ENCODE measurements around the gene CCDC32.
A peak's percentile ranks its signal among the peaks of the same experiment; 100 is the strongest.
"Not testable (repeated sequence)": the region's sequence is repeated elsewhere in the genome, so short reads cannot be mapped to it uniquely, and the experiment has no call there.

CCDC32 gene

GRCh38 chr15:40578892-40579291, 14.1 kb upstream of the CCDC32 start:
- Histone ChIP-seq H3K36me3 (peaks cover 7 to 26% (median 18%) of the 10 kb centered on the region in 11 experiments), H3K4me3 (no peak overlapping the region), H4K20me1 (peaks cover 0 to 4% (median 0%) of the 10 kb centered on the region in 11 experiments; a peak in 2 of 22 replicates), H3K9ac (no peak overlapping the region), H3K4me2 (no peak overlapping the region), H3K27ac (no peak overlapping the region), H3K9me3 (replicated peaks in 1 of 11) (peaks cover 0 to 25% (median 20%) of the 10 kb centered on the region in 11 experiments; a peak in 19 of 22 replicates), H3K4me1 (no peaks in the 10 kb centered on the region), H3K27me3 (no peaks in the 10 kb centered on the region)
- no peak for TF ChIP-seq Cebpa-rat (IDR thresholded peaks at IDR 0.05)

GRCh38 chr15:40576914-40577313, 12.1 kb upstream of the CCDC32 start:
- Histone ChIP-seq H3K9me3 (replicated peaks in 1 of 11) (peaks cover 0 to 14% (median 11%) of the 10 kb centered on the region in 11 experiments; a peak in 18 of 22 replicates), H3K36me3 (peaks cover 25 to 46% (median 37%) of the 10 kb centered on the region in 11 experiments)
- not testable (repeated sequence) for H3K4me2 ChIP-seq, H3K4me3 ChIP-seq, H3K27ac ChIP-seq, H3K9ac ChIP-seq, H3K27me3 ChIP-seq, H3K4me1 ChIP-seq, H4K20me1 ChIP-seq

- peaks cover 7 to 22% (median 10%) of the 10 kb centered on the region in 10 experiments for H3K4me1 ChIP-seq
- H3K9me3 ChIP-seq (replicated peaks in 1 of 11) = peaks cover 0 to 9% (median 4%) of the 10 kb centered on the region in 11 experiments; a peak in 7 of 22 replicates
- H3K27ac ChIP-seq = no peak overlapping the region
- no peaks in the 10 kb centered on the region for H3K27me3 ChIP-seq
- H3K4me2 ChIP-seq = no peak overlapping the region
- TF ChIP-seq Cebpa-rat (IDR thresholded peaks at IDR 0.05) = no peak
- H3K9ac ChIP-seq = no peak overlapping the region
- no peak overlapping the region for H3K4me3 ChIP-seq
- peaks cover 32 to 52% (median 44%) of the 10 kb centered on the region in 11 experiments for H3K36me3 ChIP-seq
- H4K20me1 ChIP-seq = peaks cover 0 to 13% (median 5%) of the 10 kb centered on the region in 11 experiments; a peak in 6 of 22 replicates
Observed at GRCh38 chr15:40575113-40575512, 10.3 kb upstream of the CCDC32 start.

- Histone ChIP-seq H3K36me3 (peaks cover 27 to 35% (median 31%) of the 10 kb centered on the region in 11 experiments), H3K4me1 (peaks cover 25 to 53% (median 39%) of the 10 kb centered on the region in 10 experiments), H3K27ac (peak within 1 kb of the TSS; percentile 15 to 85 (median 79); a peak in 20 of 22 replicates), H3K9ac (peak within 1 kb of the TSS; percentile 75 to 89 (median 84)), H3K4me2 (peak within 1 kb of the TSS; percentile 84 to 98 (median 92)), H3K4me3 (peak within 1 kb of the TSS; percentile 82 to 95 (median 90)), H4K20me1 (peaks cover 0 to 19% (median 8%) of the 10 kb centered on the region in 11 experiments; a peak in 6 of 22 replicates), H3K9me3 (replicated peaks in 1 of 11) (no peaks in the 10 kb centered on the region), H3K27me3 (no peaks in the 10 kb centered on the region)
- no peak for TF ChIP-seq Cebpa-rat (IDR thresholded peaks at IDR 0.05)
Observed at GRCh38 chr15:40569129-40569953, 4.5 kb upstream of the CCDC32 start, which contains the start of gene RPUSD2. RPUSD2 (plus strand) TSS chr15:40569299; CDS start chr15:40569338, 39 bp downstream.

GRCh38 chr15:40567111-40567510, 2.3 kb upstream of the CCDC32 start:
- Histone ChIP-seq H3K4me2 (peak overlapping the region in 3 of 11 experiments; percentile 8 to 19 (median 10); a peak in 3 of 22 replicates), H3K4me3 (no peak overlapping the region), H3K36me3 (peaks cover 13 to 22% (median 17%) of the 10 kb centered on the region in 11 experiments), H3K27ac (no peak overlapping the region), H3K27me3 (no peaks in the 10 kb centered on the region), H3K4me1 (peaks cover 47 to 73% (median 59%) of the 10 kb centered on the region in 10 experiments), H3K9me3 (replicated peaks in 1 of 11) (no peaks in the 10 kb centered on the region), H3K9ac (no peak overlapping the region), H4K20me1 (peaks cover 0 to 12% (median 7%) of the 10 kb centered on the region in 11 experiments; a peak in 10 of 22 replicates)
- no peak for TF ChIP-seq Cebpa-rat (IDR thresholded peaks at IDR 0.05)

- peak overlapping the region; percentile 82 to 95 (median 86) for H3K4me3 ChIP-seq
- peak overlapping the region; percentile 66 to 93 (median 85); a peak in 21 of 22 replicates for H3K9ac ChIP-seq
- peak overlapping the region; percentile 1 to 93 (median 60); a peak in 17 of 22 replicates for H3K27ac ChIP-seq
Observed at GRCh38 chr15:40565333-40566238, 744 bp upstream of the CCDC32 start.

GRCh38 chr15:40563426-40563825, 1.4 kb downstream of the CCDC32 start:
- Histone ChIP-seq H3K27ac (no peak overlapping the region), H4K20me1 (peaks cover 0 to 35% (median 0%) of the 10 kb centered on the region in 11 experiments; a peak in 6 of 22 replicates), H3K4me2 (peak overlapping the region in 10 of 11 experiments; percentile 84 to 99 (median 94); a peak in 19 of 22 replicates), H3K27me3 (no peaks in the 10 kb centered on the region), H3K9ac (peak overlapping the region in 2 of 11 experiments; percentile 5 to 93; a peak in 2 of 22 replicates), H3K36me3 (peaks cover 12 to 44% (median 27%) of the 10 kb centered on the region in 11 experiments; a peak in 20 of 22 replicates), H3K9me3 (replicated peaks in 1 of 11) (no peaks in the 10 kb centered on the region), H3K4me1 (peaks cover 26 to 65% (median 47%) of the 10 kb centered on the region in 10 experiments), H3K4me3 (peak overlapping the region in 3 of 10 experiments; percentile 85 to 95 (median 90); a peak in 4 of 20 replicates)
- no peak for TF ChIP-seq Cebpa-rat (IDR thresholded peaks at IDR 0.05)

More at GRCh38 chr15:40565333-40566238, 744 bp upstream of the CCDC32 start:
- no peaks in the 10 kb centered on the region for H3K9me3 ChIP-seq (replicated peaks in 1 of 11)
- H3K27me3 ChIP-seq = no peaks in the 10 kb centered on the region
- peak overlapping the region; percentile 74 to 95 (median 87) for H3K4me2 ChIP-seq
- no peak for TF ChIP-seq Cebpa-rat (IDR thresholded peaks at IDR 0.05)
- peaks cover 0 to 18% (median 7%) of the 10 kb centered on the region in 11 experiments; a peak in 11 of 22 replicates for H4K20me1 ChIP-seq
- H3K36me3 ChIP-seq = peaks cover 12 to 25% (median 21%) of the 10 kb centered on the region in 11 experiments; a peak in 20 of 22 replicates
- H3K4me1 ChIP-seq = peaks cover 37 to 69% (median 57%) of the 10 kb centered on the region in 10 experiments

- TF ChIP-seq Cebpa-rat (IDR thresholded peaks at IDR 0.05) = no peak
- H3K4me2 ChIP-seq = peak overlapping the region in 7 of 11 experiments; percentile 84 to 99 (median 94); a peak in 11 of 22 replicates
- no peaks in the 10 kb centered on the region for H3K9me3 ChIP-seq (replicated peaks in 1 of 11)
- H3K27me3 ChIP-seq = no peaks in the 10 kb centered on the region
- no peak overlapping the region for H3K27ac ChIP-seq
- 0 out of 22 replicates have a peak overlapping the region, but pooled peaks of 1 of the 11 experiments have one; percentile 27 for H3K9ac ChIP-seq
- peaks cover 0 to 40% (median 0%) of the 10 kb centered on the region in 11 experiments; a peak in 6 of 22 replicates for H4K20me1 ChIP-seq
- peaks cover 22 to 57% (median 42%) of the 10 kb centered on the region in 10 experiments for H3K4me1 ChIP-seq
- peak overlapping the region in 1 of 10 experiments; percentile 12; a peak in 1 of 20 replicates for H3K4me3 ChIP-seq
- peaks cover 12 to 51% (median 32%) of the 10 kb centered on the region in 11 experiments; a peak in 20 of 22 replicates for H3K36me3 ChIP-seq
Observed at GRCh38 chr15:40562691-40563090, 2.2 kb downstream of the CCDC32 start.
